Liver (tissue), 9 donors: Measurements from ENCODE around the gene KIF1A. TPM values are rescaled to one million over a fixed set of nuclear protein-coding genes. Genes with fewer than 3 reads are reported as not detected.

Experiments
- DNase-seq: peaks from one replicate; pipeline ENCODE4 v3.0.0-alpha.2; 2017; ENCODE audit warnings: low spot score
- H3K27ac ChIP-seq, 2 donors: one replicate each; pipeline ENCODE4 v1.7.0; 2013; ENCODE audit warnings: inconsistent platforms in 2 of 2, low read length in 2 of 2, control low read depth in 1 of 2, low read depth in 1 of 2, mild to moderate bottlenecking in 1 of 2
- H3K27me3 ChIP-seq, 4 donors: one replicate each; pipeline versions ENCODE4 v1.6.1 to v1.7.0; 2013; ENCODE audit warnings: low read length in 3 of 4, inconsistent platforms in 1 of 4, mild to moderate bottlenecking in 1 of 4, moderate library complexity in 1 of 4; ENCODE audit not compliant: control insufficient read depth in 4 of 4, insufficient read depth in 4 of 4
- H3K36me3 ChIP-seq, 4 donors: one replicate each; pipeline versions ENCODE4 v1.6.1 to v1.7.0; 2013; ENCODE audit warnings: low read length in 3 of 4, mild to moderate bottlenecking in 3 of 4, low read depth in 1 of 4, moderate library complexity in 1 of 4; ENCODE audit not compliant: control insufficient read depth in 4 of 4, insufficient read depth in 3 of 4
- H3K4me1 ChIP-seq, 4 donors: one replicate each; pipeline versions ENCODE4 v1.6.1 to v1.7.0; 2013; ENCODE audit warnings: low read length in 3 of 4, mild to moderate bottlenecking in 3 of 4, moderate library complexity in 1 of 4; ENCODE audit not compliant: control insufficient read depth in 4 of 4, insufficient read depth in 4 of 4
- H3K4me3 ChIP-seq, 3 donors: one replicate each; pipeline versions ENCODE4 v1.6.1 to v1.7.0; 2013; ENCODE audit warnings: low read length in 3 of 3, control low read depth in 1 of 3, low read depth in 1 of 3, mild to moderate bottlenecking in 1 of 3
- H3K9ac ChIP-seq, 2 donors: one replicate each; pipeline ENCODE4 v1.7.0; 2013; ENCODE audit warnings: low read length in 2 of 2, mild to moderate bottlenecking in 2 of 2, moderate library complexity in 2 of 2, control low read depth in 1 of 2, low read depth in 1 of 2
- H3K9me3 ChIP-seq, 4 donors: one replicate each; pipeline versions ENCODE4 v1.6.1 to v1.7.0; 2013; ENCODE audit warnings: low read length in 3 of 4; ENCODE audit not compliant: control insufficient read depth in 4 of 4
- ATF3 ChIP-seq: IDR thresholded peaks from 2 replicates; pipeline ENCODE4 v1.6.1; 2016; ENCODE audit warnings: antibody characterized with exemption
- CTCF ChIP-seq: fragments of 150-350 bp; IDR thresholded peaks from 2 replicates; pipeline ENCODE4 v1.5.1; 2017; ENCODE audit warnings: improper control_type of control experiment, low read depth, low read length; ENCODE audit not compliant: missing input control
- EGR1 ChIP-seq, 2 donors: IDR thresholded peaks; 2 replicates each; pipeline ENCODE4 v1.6.1; 2016 to 2018; ENCODE audit warnings: antibody characterized with exemption in 2 of 2, low read depth in 2 of 2
- FOXA1 ChIP-seq: IDR thresholded peaks from 2 replicates; pipeline ENCODE4 v1.6.1; 2016; ENCODE audit warnings: antibody characterized with exemption
- FOXA2 ChIP-seq: IDR thresholded peaks from 2 replicates; pipeline ENCODE4 v1.6.1; 2016; ENCODE audit warnings: antibody characterized with exemption
- GABPA ChIP-seq, 2 donors: IDR thresholded peaks in 1 of 2; conservative IDR thresholded peaks in 1 of 2; 2 replicates each; pipeline ENCODE4 v1.6.1; 2016; ENCODE audit warnings: antibody characterized with exemption in 2 of 2, mild to moderate bottlenecking in 1 of 2, moderate library complexity in 1 of 2
- HNF4A ChIP-seq, 2 donors: conservative IDR thresholded peaks; 2 replicates each; pipeline ENCODE4 v1.6.1; 2016; ENCODE audit warnings: antibody characterized with exemption in 2 of 2, mild to moderate bottlenecking in 2 of 2
- HNF4G ChIP-seq: IDR thresholded peaks from 2 replicates; pipeline ENCODE4 v1.6.1; 2016; ENCODE audit warnings: antibody characterized with exemption
- JUND ChIP-seq, 2 donors: IDR thresholded peaks; 2 replicates each; pipeline ENCODE4 v1.6.1; 2016; ENCODE audit warnings: antibody characterized with exemption in 2 of 2
- NR2F2 ChIP-seq: IDR thresholded peaks from 2 replicates; pipeline ENCODE4 v1.6.1; 2016; ENCODE audit warnings: antibody characterized with exemption
- RAD21 ChIP-seq, 2 donors: IDR thresholded peaks; 2 replicates each; pipeline ENCODE4 v1.6.1; 2016; ENCODE audit warnings: antibody characterized with exemption in 2 of 2, mild to moderate bottlenecking in 2 of 2
- REST ChIP-seq: IDR thresholded peaks from 2 replicates; pipeline ENCODE4 v1.6.1; 2016; ENCODE audit warnings: antibody characterized with exemption, mild to moderate bottlenecking
- RXRA ChIP-seq, 2 donors: IDR thresholded peaks; 2 replicates each; pipeline ENCODE4 v1.6.1; 2017 to 2018; ENCODE audit warnings: antibody characterized with exemption in 2 of 2, mild to moderate bottlenecking in 1 of 2
- SP1 ChIP-seq: IDR thresholded peaks from 2 replicates; pipeline ENCODE4 v1.6.1; 2018; ENCODE audit warnings: antibody characterized with exemption, mild to moderate bottlenecking
- TAF1 ChIP-seq: conservative IDR thresholded peaks from 2 replicates; pipeline ENCODE4 v1.6.1; 2016; ENCODE audit warnings: antibody characterized with exemption, mild to moderate bottlenecking
- YY1 ChIP-seq: IDR thresholded peaks from 2 replicates; pipeline ENCODE4 v1.6.1; 2016; ENCODE audit warnings: antibody characterized with exemption, mild to moderate bottlenecking
- ZBTB33 ChIP-seq: IDR thresholded peaks from 2 replicates; pipeline ENCODE4 v1.6.1; 2016; ENCODE audit warnings: antibody characterized with exemption
- WGBS: extraction: QIAGEN DNeasy Blood & Tissue Kit; methylation state at CpG from one replicate; pipeline ENCODE4 v1.1.7; 2013; 5-methylcytosine and 5-hydroxymethylcytosine counted together
- polyA plus RNA-seq, 2 donors: library from polyadenylated mRNA; stranded (reverse) in 1 of 2; unstranded in 1 of 2; fragments of 200-250 nt in 1 of 2; fragments of >200 nt in 1 of 2; fragmentation: Nextera tagmentation in 1 of 2; extraction: Ambion mirVana in 1 of 2; gene quantifications; one replicate each; pipeline versions ENCODE4 v1.2.1 to v1.2.3, GENCODE V29; 2013 to 2015
- total RNA-seq, 2 donors: library from RNA; depleted of rRNA; stranded (reverse); fragments of >200 nt; gene quantifications; one replicate each; pipeline ENCODE4 v1.2.3, GENCODE V29; 2014
- donor health status: healthy.
- donor health status: healthy.
- donor health status: healthy.
- donor health status: healthy.
- donor health status: healthy.

KIF1A gene
- total and polyA plus RNA-seq, 4 donors = 0.03 to 0.21 (median 0.11) TPM

GRCh38 chr2:240778426-240778825, 41.6 kb downstream of the KIF1A start (continued):
- no peak for TF ChIP-seq CTCF
- no peak for TF ChIP-seq TAF1
- no peak for TF ChIP-seq HNF4G
- no peak for TF ChIP-seq JUND (IDR thresholded peaks at IDR 0.05)
- no peak for TF ChIP-seq EGR1 (IDR thresholded peaks at IDR 0.05; ENCODE audit: low read depth in 2 of 2)
- TF ChIP-seq RXRA (IDR thresholded peaks at IDR 0.05) = no peak
- TF ChIP-seq GABPA (IDR thresholded peaks at IDR 0.05 in 1 of 2, conservative IDR thresholded peaks at IDR 0.05 in 1 of 2) = no peak
- TF ChIP-seq FOXA2 = no peak
- no peak for TF ChIP-seq HNF4A (conservative IDR thresholded peaks at IDR 0.05)
- TF ChIP-seq ATF3 = no peak

GRCh38 chr2:240777456-240778212, 42.4 kb downstream of the KIF1A start:
- no peaks in the 10 kb centered on the region for H3K9me3 ChIP-seq
- TF ChIP-seq GABPA (IDR thresholded peaks at IDR 0.05 in 1 of 2, conservative IDR thresholded peaks at IDR 0.05 in 1 of 2) (no peak), JUND (IDR thresholded peaks at IDR 0.05) (no peak), RAD21 (IDR thresholded peaks at IDR 0.05) (no peak), NR2F2 (no peak), EGR1 (IDR thresholded peaks at IDR 0.05; ENCODE audit: low read depth in 2 of 2) (no peak), TAF1 (no peak), FOXA2 (no peak), REST (no peak)
- H3K4me1 ChIP-seq = no peaks in the 10 kb centered on the region
- H3K36me3 ChIP-seq = no peaks in the 10 kb centered on the region
- WGBS = 93% methylated on average over 49 of the region's 49 CpGs
- H3K27me3 ChIP-seq = no peaks in the 10 kb centered on the region
- no peak for DNase-seq
- H3K27ac ChIP-seq = no peak overlapping the region
- no peak overlapping the region for H3K4me3 ChIP-seq
- no peak overlapping the region for H3K9ac ChIP-seq

GRCh38 chr2:240775905-240776304, 44.1 kb downstream of the KIF1A start:
- no peak overlapping the region for H3K27ac ChIP-seq
- H3K27me3 ChIP-seq = no peaks in the 10 kb centered on the region
- no peaks in the 10 kb centered on the region for H3K36me3 ChIP-seq
- DNase-seq = no peak
- no peak overlapping the region for H3K9ac ChIP-seq
- H3K4me1 ChIP-seq = no peaks in the 10 kb centered on the region
- WGBS = 87% methylated on average over 8 of the region's 8 CpGs
- TF ChIP-seq ATF3 = no peak
- no peak for TF ChIP-seq RAD21 (IDR thresholded peaks at IDR 0.05)
- TF ChIP-seq SP1 = no peak
- TF ChIP-seq HNF4A (conservative IDR thresholded peaks at IDR 0.05) = no peak
- no peak for TF ChIP-seq ZBTB33
- TF ChIP-seq FOXA1 = no peak
- TF ChIP-seq EGR1 (IDR thresholded peaks at IDR 0.05; ENCODE audit: low read depth in 2 of 2) = no peak
- TF ChIP-seq YY1 = no peak
- TF ChIP-seq GABPA (IDR thresholded peaks at IDR 0.05 in 1 of 2, conservative IDR thresholded peaks at IDR 0.05 in 1 of 2) = no peak
- no peak for TF ChIP-seq REST
- TF ChIP-seq RXRA (IDR thresholded peaks at IDR 0.05) = no peak
- TF ChIP-seq FOXA2 = no peak
- no peak overlapping the region for H3K4me3 ChIP-seq
- H3K9me3 ChIP-seq = no peaks in the 10 kb centered on the region
